Esophagus muscularis mucosa (tissue), 4 donors: ENCODE results near the gene PRMT7. TPM values are rescaled to one million over a fixed set of nuclear protein-coding genes. Genes with fewer than 3 reads are reported as not detected.
A peak's percentile ranks its signal among the peaks of the same experiment; 100 is the strongest.

Experiments
- DNase-seq: peaks from one replicate; pipeline ENCODE4 v3.0.0-alpha.2; 2017; ENCODE audit errors: extremely low spot score
- H3K27ac ChIP-seq, 4 donors: fragments of 200-600 bp; sonication (generic); replicated peaks in 1 of 4; 1 replicate in 3 of 4; 2 replicates in 1 of 4; pipeline ENCODE4 v1.5.1; 2016 to 2019; ENCODE audit warnings: mild to moderate bottlenecking in 1 of 4
- H3K27me3 ChIP-seq, 4 donors: fragments of 200-600 bp; sonication (generic); one replicate each; pipeline versions ENCODE4 v1.5.1 to v1.6.0; 2016 to 2019
- H3K36me3 ChIP-seq, 4 donors: fragments of 200-600 bp; sonication (generic); one replicate each; pipeline ENCODE4 v1.5.1; 2016 to 2019
- H3K4me1 ChIP-seq, 4 donors: fragments of 200-600 bp; sonication (generic); one replicate each; pipeline ENCODE4 v1.5.1; 2016 to 2019
- H3K4me3 ChIP-seq, 4 donors: fragments of 200-600 bp; sonication (generic); 1 replicate in 2 of 4; 2 replicates in 2 of 4; pipeline ENCODE4 v1.5.1; 2016 to 2019; ENCODE audit warnings: mild to moderate bottlenecking in 4 of 4, moderate library complexity in 1 of 4
- H3K9me3 ChIP-seq, 4 donors: fragments of 200-600 bp; sonication (generic); 1 replicate in 3 of 4; 2 replicates in 1 of 4; pipeline ENCODE4 v1.5.1; 2016 to 2019
- EP300 ChIP-seq: sonication (generic); formaldehyde crosslinking; IDR thresholded peaks from one replicate; pipeline ENCODE4 v1.6.1; 2017; ENCODE audit warnings: antibody characterized with exemption
- POLR2A ChIP-seq: fragments of 450-650 bp; IDR thresholded peaks from one replicate; pipeline ENCODE4 v1.6.1; 2017; ENCODE audit warnings: antibody characterized with exemption, moderate library complexity, mild to moderate bottlenecking, low read depth
- POLR2AphosphoS5 ChIP-seq, 2 donors: sonication (generic); formaldehyde crosslinking; IDR thresholded peaks; one replicate each; pipeline ENCODE4 v1.6.1; 2017; ENCODE audit warnings: antibody characterized with exemption in 2 of 2
- WGBS: methylation state at CpG from one replicate; pipeline ENCODE4 v1.1.5; 2018; 5-methylcytosine and 5-hydroxymethylcytosine counted together
- intact Hi-C: fragments of 100-400 bp; cut with DNase I; formaldehyde crosslinking; loops from one replicate; pipeline ENCODE4 v1.15.1; 2023
- total RNA-seq, 4 donors: library from RNA; depleted of rRNA; stranded (reverse); fragments of >200 nt; gene quantifications; one replicate each; pipeline versions ENCODE4 v1.1.0 to v1.2.1, GENCODE V29; 2016
- TF ChIP-seq, protein P1 (sequence below), 3 experiments: fragments of 200-600 bp in 2 of 3; fragments of 450-650 bp in 1 of 3; sonication (generic) in 2 of 3; IDR thresholded peaks; one replicate each; pipeline ENCODE4 v1.5.1; 2017 to 2019; ENCODE audit warnings: antibody characterized with exemption in 3 of 3, mild to moderate bottlenecking in 2 of 3, moderate library complexity in 1 of 3

Gene PRMT7
- total RNA-seq, 4 donors from 2014 or later, result 20.0 to 31.1 (median 26.8) TPM

DNA sequence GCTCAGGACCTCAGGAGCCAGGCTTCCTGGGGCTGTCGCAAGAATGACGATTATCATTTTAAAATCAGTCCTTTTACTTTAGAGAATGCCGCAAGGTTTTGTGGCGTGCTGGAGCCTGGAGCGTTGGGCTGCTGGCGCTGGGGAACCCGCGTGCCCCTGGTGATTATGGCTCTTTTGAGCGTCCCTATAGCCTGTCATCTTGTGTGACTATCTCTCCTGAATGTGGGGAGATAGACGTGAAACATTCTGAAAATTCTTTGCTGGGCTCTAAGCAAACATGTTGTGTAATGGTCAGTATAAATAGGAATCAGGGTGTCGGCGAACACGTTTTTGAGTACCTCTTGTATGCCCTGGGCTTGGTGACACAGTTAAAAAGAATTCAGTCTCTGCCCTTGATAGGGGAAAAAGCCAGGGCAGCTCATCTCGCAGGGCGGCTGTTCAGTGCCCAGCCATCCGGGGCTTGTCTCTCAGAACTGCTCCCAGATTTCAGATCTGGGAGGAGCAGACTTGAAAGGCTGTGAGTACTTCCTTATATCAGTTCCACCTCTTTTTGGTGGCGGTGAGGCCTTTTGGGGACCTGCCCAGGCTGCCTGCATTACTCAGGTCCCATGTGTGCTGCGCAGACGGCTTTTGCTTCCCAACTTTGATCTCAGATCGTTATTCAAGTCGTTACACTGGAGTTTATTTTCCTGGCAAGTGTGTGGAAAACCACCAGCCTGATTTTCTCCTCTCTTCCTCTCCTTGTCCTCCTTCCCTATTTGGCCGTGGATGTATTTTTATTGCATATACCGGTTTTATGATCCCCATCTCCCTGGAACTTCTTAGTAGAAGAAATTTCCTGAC, 45.5 kb upstream of the PRMT7 start:
- Histone ChIP-seq H3K27ac (peak overlapping the region; percentile 97 to 99 (median 98)), H3K4me3 (peak overlapping the region; percentile 82 to 96 (median 88)), H3K27me3 (no peaks in the 10 kb centered on the region), H3K36me3 (peaks cover 0 to 23% (median 5%) of the 10 kb centered on the region in 4 donors), H3K4me1 (peaks cover 40 to 69% (median 57%) of the 10 kb centered on the region in 4 donors), H3K9me3 (no peaks in the 10 kb centered on the region)
- peak; percentile 93 for DNase-seq
- WGBS, result 2% methylated on average over 22 of the region's 23 CpGs
- intact Hi-C loops, result no loop called here
- TF ChIP-seq EP300 (no peak), POLR2AphosphoS5 (IDR thresholded peaks at IDR 0.05) (peak; percentile 67 to 70), POLR2A (peak; percentile 29)
- TF ChIP-seq, protein P1, sequence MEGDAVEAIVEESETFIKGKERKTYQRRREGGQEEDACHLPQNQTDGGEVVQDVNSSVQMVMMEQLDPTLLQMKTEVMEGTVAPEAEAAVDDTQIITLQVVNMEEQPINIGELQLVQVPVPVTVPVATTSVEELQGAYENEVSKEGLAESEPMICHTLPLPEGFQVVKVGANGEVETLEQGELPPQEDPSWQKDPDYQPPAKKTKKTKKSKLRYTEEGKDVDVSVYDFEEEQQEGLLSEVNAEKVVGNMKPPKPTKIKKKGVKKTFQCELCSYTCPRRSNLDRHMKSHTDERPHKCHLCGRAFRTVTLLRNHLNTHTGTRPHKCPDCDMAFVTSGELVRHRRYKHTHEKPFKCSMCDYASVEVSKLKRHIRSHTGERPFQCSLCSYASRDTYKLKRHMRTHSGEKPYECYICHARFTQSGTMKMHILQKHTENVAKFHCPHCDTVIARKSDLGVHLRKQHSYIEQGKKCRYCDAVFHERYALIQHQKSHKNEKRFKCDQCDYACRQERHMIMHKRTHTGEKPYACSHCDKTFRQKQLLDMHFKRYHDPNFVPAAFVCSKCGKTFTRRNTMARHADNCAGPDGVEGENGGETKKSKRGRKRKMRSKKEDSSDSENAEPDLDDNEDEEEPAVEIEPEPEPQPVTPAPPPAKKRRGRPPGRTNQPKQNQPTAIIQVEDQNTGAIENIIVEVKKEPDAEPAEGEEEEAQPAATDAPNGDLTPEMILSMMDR (IDR thresholded peaks at IDR 0.05), result no peak

DNA sequence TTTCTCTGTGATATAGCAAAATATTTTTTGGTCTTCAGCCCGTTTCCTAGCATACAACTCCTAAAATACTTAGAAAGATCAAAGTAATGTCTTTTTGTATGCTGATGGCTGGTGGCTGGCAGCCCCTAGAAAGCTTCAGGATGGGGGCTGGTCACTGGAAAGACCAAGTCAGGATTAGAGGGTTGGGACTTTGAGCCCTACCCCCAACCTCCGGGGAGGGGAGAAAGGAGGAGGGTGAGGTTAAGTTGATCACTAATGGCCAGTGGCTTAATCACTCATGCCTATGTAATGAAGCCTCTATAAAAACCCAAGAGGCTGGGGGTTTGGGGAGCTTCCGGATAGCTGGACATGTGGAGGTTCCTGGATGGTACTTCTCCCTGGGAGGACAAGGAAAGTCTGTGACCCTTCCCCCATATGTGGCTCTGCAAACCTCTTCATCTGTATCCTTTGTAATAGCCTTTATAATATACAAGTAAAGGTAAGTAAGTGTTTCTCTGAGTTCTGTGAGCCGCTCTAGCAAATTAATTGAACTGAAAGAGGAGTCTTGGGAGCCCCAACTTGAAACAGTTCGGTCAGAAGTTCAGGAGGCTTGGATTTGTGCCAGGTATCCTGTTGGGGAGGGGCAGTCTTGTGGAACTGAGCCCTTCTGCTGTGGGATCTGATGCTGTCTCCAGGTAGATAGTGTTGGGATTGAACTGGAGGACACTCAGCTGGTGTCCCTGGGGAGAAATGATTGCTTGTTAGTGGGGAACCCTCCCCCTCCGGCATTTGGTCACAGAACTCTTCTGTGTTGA, 43.0 kb upstream of the PRMT7 start:
- 67% methylated on average over 6 of the region's 6 CpGs for WGBS
- intact Hi-C loops, result no loop called here
- H3K4me1 ChIP-seq, result peaks cover 53 to 85% (median 66%) of the 10 kb centered on the region in 4 donors

DNA sequence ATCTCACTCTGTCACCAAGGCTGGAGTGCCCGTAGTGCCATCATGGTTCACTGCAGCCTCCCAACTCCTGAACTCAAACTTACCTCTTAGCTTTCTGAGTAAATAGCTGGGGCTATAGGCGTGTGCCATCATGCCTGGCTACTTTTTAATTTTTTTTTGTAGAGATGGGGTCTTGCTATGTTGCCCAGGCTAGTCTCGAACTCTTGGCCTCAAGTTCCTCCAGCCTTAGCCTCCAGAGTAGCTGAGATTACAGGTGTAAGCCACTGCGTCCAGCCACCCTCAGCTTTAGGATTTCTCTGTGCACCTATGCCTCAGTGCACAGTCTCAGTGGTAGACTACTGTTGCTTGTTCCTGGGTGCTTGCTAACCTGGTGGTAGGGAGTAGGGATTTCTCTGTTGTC, 41.0 kb upstream of the PRMT7 start:
- Histone ChIP-seq H3K4me1 (peaks cover 49 to 82% (median 65%) of the 10 kb centered on the region in 4 donors), H3K36me3 (peaks cover 7 to 41% (median 12%) of the 10 kb centered on the region in 4 donors), H3K9me3 (no peaks in the 10 kb centered on the region), H3K27me3 (no peaks in the 10 kb centered on the region), H3K4me3 (no peak overlapping the region), H3K27ac (no peak overlapping the region)
- DNase-seq, result no peak
- 92% methylated on average over 4 of the region's 4 CpGs for WGBS
- TF ChIP-seq EP300 (no peak), POLR2A (no peak), POLR2AphosphoS5 (IDR thresholded peaks at IDR 0.05) (no peak)
- TF ChIP-seq, protein P1 (IDR thresholded peaks at IDR 0.05), result no peak
- intact Hi-C loops, result no loop called here

More for the DNA sequence above, 43.0 kb upstream of the PRMT7 start:
- no peaks in the 10 kb centered on the region for H3K9me3 ChIP-seq
- peak overlapping the region in 2 of 4 donors; percentile 5 to 21 for H3K27ac ChIP-seq
- H3K27me3 ChIP-seq, result no peaks in the 10 kb centered on the region
- H3K4me3 ChIP-seq, result peak overlapping the region in 1 of 4 donors; percentile 9
- no peak for DNase-seq
- TF ChIP-seq POLR2AphosphoS5 (IDR thresholded peaks at IDR 0.05) (no peak), POLR2A (no peak), EP300 (no peak)
- TF ChIP-seq, protein P1 (IDR thresholded peaks at IDR 0.05), result no peak
- H3K36me3 ChIP-seq, result peaks cover 0 to 21% (median 0%) of the 10 kb centered on the region in 4 donors

DNA sequence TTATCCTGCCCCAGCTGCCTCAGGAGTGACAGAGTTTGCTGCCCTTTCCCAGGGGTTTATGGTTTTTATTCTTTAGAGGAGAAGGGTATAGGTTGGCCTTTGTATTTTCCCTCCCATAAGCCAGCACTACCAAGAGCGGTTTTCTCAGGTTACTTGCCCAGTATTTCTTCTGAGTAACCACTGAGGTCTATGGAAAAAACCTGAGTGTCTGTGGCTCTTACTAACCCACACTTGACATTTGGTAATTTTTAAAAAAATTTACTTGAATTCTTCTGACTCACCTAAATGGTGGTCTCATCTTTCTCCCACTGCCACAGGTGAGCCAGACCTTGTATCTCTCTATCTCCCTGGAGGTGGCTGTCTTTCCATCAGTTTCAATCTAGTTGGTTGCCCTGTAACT, 40.5 kb upstream of the PRMT7 start:
- no peaks in the 10 kb centered on the region for H3K27me3 ChIP-seq
- peaks cover 10 to 47% (median 15%) of the 10 kb centered on the region in 4 donors for H3K36me3 ChIP-seq
- peaks cover 47 to 83% (median 68%) of the 10 kb centered on the region in 4 donors for H3K4me1 ChIP-seq
- TF ChIP-seq EP300 (no peak), POLR2A (no peak)
- intact Hi-C loops, result no loop called here
- no peaks in the 10 kb centered on the region for H3K9me3 ChIP-seq
- no peak overlapping the region for H3K27ac ChIP-seq
- 0% methylated on average over 1 of the region's 1 CpG for WGBS
- no peak for DNase-seq
- H3K4me3 ChIP-seq, result no peak overlapping the region
